Activated T-cell treated with anti-CD3 and anti-CD28 coated beads for 48 hours (primary cell): ENCODE results near the gene AATK.

ENCODE experiments used
- DNase-seq: peaks from one replicate; pipeline ENCODE4 v3.0.0-alpha.2; 2020; ENCODE audit warnings: low read depth

The AATK gene

DNA sequence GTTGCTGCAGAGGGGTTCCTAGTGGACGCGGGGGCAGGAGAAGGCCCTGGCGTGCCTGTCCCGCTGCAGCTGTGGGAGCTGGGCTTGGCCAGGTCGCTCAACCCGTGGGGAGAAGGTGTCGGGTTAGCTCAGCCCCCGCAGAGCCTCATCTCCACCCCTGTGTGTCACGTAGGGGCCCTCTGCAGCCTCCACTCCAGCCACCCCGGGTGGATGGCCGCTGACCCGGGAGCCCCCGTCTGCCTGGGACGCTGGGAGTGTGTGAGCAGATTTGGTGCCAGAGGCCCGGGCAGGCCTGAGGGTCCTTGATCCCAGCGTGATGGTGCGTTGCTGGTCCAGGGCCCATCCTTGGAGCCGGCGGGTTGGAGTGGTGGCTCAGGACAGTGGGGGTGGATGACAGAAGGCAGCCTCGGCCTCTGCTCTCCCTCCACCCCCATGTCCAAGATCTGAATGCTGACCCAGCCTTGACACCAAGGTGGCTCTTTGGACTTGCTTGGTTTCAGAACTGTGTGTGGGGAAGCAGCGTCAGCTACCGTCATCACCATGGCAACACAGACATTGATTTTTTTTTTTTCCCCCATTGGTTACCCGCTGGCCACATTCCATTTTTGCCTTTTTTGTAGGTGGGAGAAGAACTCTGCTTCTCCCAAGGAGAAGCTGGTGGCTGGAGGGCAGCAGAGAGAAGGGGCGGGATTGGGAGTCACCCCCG lies 95.3 kb downstream of the AATK start:
- no peak for DNase-seq

DNA sequence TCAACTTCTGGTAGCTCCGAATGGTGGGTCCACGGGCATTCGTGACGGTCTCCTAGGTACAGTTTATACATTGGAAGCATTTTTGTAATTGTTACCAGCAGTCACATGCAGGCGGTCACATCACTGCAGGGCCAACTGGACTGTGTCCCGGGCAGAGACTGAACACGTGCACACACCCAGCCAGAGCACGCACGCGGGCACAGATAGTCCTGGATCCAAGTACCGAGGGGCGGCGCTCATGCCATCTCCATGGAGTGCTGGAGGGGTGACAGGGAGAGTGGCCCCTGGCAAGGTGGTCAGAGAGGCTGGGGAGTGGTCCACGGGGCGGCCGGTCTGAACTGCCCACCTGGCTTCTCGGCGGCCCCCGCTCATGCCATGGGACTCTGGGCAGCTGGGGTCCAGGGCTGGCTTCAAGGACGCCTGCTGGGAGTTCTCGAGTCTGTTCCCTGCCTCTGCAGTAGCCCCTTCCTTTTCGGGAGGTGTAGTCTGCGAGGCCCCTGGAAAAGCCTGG lies 96.8 kb downstream of the AATK start:
- no peak for DNase-seq

DNA sequence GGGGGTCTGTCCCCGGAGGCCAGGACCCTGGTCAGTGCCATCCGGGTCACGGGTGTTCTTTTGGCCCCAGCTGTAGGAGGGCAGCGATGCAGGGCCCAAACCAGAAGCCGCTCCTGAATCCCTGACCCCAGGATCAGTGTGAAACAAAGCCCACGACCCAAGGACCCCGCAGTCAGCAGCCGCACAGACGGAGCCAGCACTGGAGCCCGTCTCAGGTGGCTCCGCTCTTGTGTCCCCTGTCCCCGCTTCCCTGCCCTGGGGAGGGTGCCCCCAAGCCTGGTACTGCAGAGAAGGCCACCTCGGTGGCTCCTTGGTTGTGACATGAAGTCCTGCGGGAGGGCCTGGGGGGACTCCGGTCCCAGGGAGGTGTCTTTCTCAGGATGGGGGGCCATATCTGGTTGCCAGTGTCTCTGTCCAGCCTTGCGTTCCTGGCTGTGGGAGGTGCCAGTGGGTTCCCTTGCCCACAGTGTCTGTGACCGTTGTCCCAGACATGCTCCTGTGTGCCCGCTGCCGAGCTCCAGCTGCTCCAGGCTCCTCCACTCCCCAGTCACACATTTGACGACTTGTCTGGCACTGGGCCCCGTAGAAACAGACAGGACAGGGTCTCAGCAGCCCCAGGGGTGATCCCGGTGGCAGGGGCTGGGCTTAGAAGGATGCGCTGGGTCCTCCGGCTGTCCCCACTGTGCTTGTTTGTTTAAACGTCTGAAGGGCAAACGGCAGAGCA lies 97.4 kb downstream of the AATK start:
- no peak for DNase-seq

DNA sequence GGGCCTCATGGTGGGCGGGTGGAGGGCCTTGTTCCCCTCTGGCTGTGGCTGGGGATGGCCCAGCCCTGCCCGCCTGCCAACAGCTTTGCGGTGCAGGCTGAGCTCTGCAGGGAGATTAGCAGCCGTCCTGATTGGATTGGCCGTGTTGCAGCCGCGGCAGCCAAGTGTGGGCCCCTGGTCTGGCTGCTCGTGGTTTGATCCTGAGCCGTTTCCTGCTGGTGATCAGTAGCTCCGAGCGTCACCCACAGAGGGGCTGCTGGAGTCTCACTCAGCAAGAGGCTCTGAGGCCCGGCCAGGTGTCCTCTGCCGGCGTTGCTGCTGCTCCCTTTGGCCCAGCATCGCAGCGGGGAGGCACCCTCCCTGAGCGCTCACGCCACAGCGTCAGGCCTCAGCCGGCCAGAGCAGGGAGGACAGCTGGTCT lies 98.6 kb downstream of the AATK start:
- DNase-seq, result no peak
